Pons (tissue), 1 donor: Measurements from ENCODE around the gene ADGRL1.

ENCODE experiments used
- DNase-seq: peaks from one replicate; pipeline ENCODE4 v3.0.0-alpha.2; 2016; ENCODE audit warnings: low spot score

ADGRL1 gene

GRCh38 chr19:14138576-14139265 is 67.2 kb downstream of the ADGRL1 start:
- peak; percentile 55 for DNase-seq

GRCh38 chr19:14136509-14137281 is 69.3 kb downstream of the ADGRL1 start, which contains the start of gene ASF1B:
TSS of gene ASF1B (minus strand) at chr19:14136589. CDS start at chr19:14136456, 133 bp downstream.
- DNase-seq = peak; percentile 100

- no peak for DNase-seq
Measured at GRCh38 chr19:14135985-14136508, 69.9 kb downstream of the ADGRL1 start.

GRCh38 chr19:14135355-14135754 is 70.6 kb downstream of the ADGRL1 start:
- DNase-seq = no peak

- DNase-seq = peak; percentile 68
Measured at GRCh38 chr19:14127929-14128509, 78.0 kb downstream of the ADGRL1 start.

GRCh38 chr19:14127176-14127575 is 78.8 kb downstream of the ADGRL1 start:
- DNase-seq = no peak

GRCh38 chr19:14122924-14123323 is 83.0 kb downstream of the ADGRL1 start:
- DNase-seq = no peak

- no peak for DNase-seq
Measured at GRCh38 chr19:14120497-14120780, 85.5 kb downstream of the ADGRL1 start.

GRCh38 chr19:14119644-14120496 is 86.1 kb downstream of the ADGRL1 start:
- DNase-seq = no peak

GRCh38 chr19:14119146-14119545 is 86.8 kb downstream of the ADGRL1 start:
- DNase-seq = no peak

GRCh38 chr19:14118165-14119051 is 87.6 kb downstream of the ADGRL1 start:
- DNase-seq = peak; percentile 85

GRCh38 chr19:14117668-14118164 is 88.3 kb downstream of the ADGRL1 start, which contains the start of gene PRKACA:
TSS of gene PRKACA (minus strand) at chr19:14117762. CDS start at chr19:14117547, 215 bp downstream.
- peak; percentile 98 for DNase-seq

GRCh38 chr19:14116918-14117578 is 88.9 kb downstream of the ADGRL1 start:
- no peak for DNase-seq

- no peak for DNase-seq
Measured at GRCh38 chr19:14116525-14116917, 89.4 kb downstream of the ADGRL1 start.

- DNase-seq = no peak
Measured at GRCh38 chr19:14115756-14116155, 90.2 kb downstream of the ADGRL1 start.

GRCh38 chr19:14114854-14115253 is 91.1 kb downstream of the ADGRL1 start:
- DNase-seq = peak; percentile 72

- DNase-seq = no peak
Measured at GRCh38 chr19:14114439-14114838, 91.5 kb downstream of the ADGRL1 start.

- DNase-seq = no peak
Measured at GRCh38 chr19:14113762-14114414, 92.1 kb downstream of the ADGRL1 start.

GRCh38 chr19:14112809-14113385 is 93.1 kb downstream of the ADGRL1 start:
- DNase-seq = no peak
